ENCODE measurements around the gene TPSD1.

GRCh38 chr16:1283996-1284616 is 28.2 kb downstream of the TPSD1 start:
- TF ChIP-seq CTCF (IDR thresholded peaks at IDR 0.05; ENCODE audit: extremely low read depth in 1 of 2, insufficient read depth in 1 of 2, low read depth in 1 of 2, low read length in 2 of 2) (no peak), EZH2 (IDR thresholded peaks at IDR 0.05; ENCODE audit: borderline replicate concordance, low read depth, low read length, severe bottlenecking) (no peak)

Measured in endothelial cell of umbilical vein (primary cell).